ENCODE measurements around the gene THAP8. TPM values are rescaled to one million over a fixed set of nuclear protein-coding genes. Genes with fewer than 3 reads are reported as not detected.
A peak's percentile ranks its signal among the peaks of the same experiment; 100 is the strongest.

Gene THAP8
- total and polyA plus RNA-seq, 10 of the 15 experiments (the other 5 are each of a cell fraction or from before 2014, with no cell fraction given), result 0.24 to 4.4 (median 2.6) TPM

GRCh38 chr19:36013280-36014011, 40.6 kb downstream of the THAP8 start:
- no peaks in the 10 kb centered on the region; the same call in 1 of the 2 replicates for H3K4me1 ChIP-seq (ENCODE audit: control insufficient read depth, insufficient read depth, low read length)
- in situ Hi-C loops (cut with MboI) (no loop called here), intact Hi-C loops (cut with micrococcal nuclease; ENCODE audit: unreplicated experiment) (loop anchor here (5.0 kb wide), 1 partner anchor 39 kb away; the partner anchor contains the start of genes THAP8 and WDR62)
- H3K9ac ChIP-seq (ENCODE audit: control insufficient read depth, insufficient read depth, low read length), result peak overlapping the region; percentile 97
- no peaks in the 10 kb centered on the region for H3K27me3 ChIP-seq (replicated peaks in 1 of 2; ENCODE audit: control insufficient read depth in 2 of 2, insufficient read depth in 2 of 2, low read length in 1 of 2)
- DNase-seq (ENCODE audit: low read depth, low spot score) (no peak), FAIRE-seq (no peak), ATAC-seq (no peak)
- H3K36me3 ChIP-seq (ENCODE audit: control insufficient read depth in 2 of 2, insufficient read depth in 2 of 2, low read length in 1 of 2), result no peaks in the 10 kb centered on the region
- H3K9me3 ChIP-seq (replicated peaks; ENCODE audit: control insufficient read depth, insufficient read depth, low read length), result no peaks in the 10 kb centered on the region
- 27% methylated on average over 12 of the region's 15 CpGs for WGBS (ENCODE audit: insufficient coverage, insufficient replicate concordance, low lambda C conversion rate, missing lambda C conversion rate)
- H3K4me2 ChIP-seq (ENCODE audit: control insufficient read depth, insufficient read depth), result peak overlapping the region; percentile 85
- H3K4me3 ChIP-seq, result peak overlapping the region; percentile 90
- peak overlapping the region; percentile 91 for H3K27ac ChIP-seq (ENCODE audit: control insufficient read depth, insufficient read depth)
- BruUV-seq (replicated peaks), result TSS peak; percentile 85
- ChIA-PET CTCF (interaction anchor here (0.7 to 1.5 kb wide), 7 partner anchors 10 to 105 kb away, joined by 3 to 7 read pairs (median 4); partner anchors contain the start of gene THAP8), POLR2A (interaction anchor here (0.8 to 1.5 kb wide), 8 partner anchors 16 to 1357 kb away, joined by 3 to 8 read pairs (median 6); partner anchors contain the start of genes POLR2I, SDHAF1, TBCB and THAP8), SMC1A (ENCODE audit: uncharacterized antibody, unreplicated experiment) (interaction anchor here (1.0 to 1.1 kb wide), 3 partner anchors 12 to 60 kb away, joined by 3 to 5 read pairs (median 3); no protein-coding TSS in a partner anchor), RAD21 (ENCODE audit: unreplicated experiment) (interaction anchor here (0.9 to 1.7 kb wide), 9 partner anchors 16 to 311 kb away, joined by 3 to 6 read pairs (median 3); partner anchors contain the start of genes POLR2I, TBCB and THAP8)
- H4K20me1 ChIP-seq (ENCODE audit: control insufficient read depth, insufficient read depth), result no peaks in the 10 kb centered on the region
- H3K79me2 ChIP-seq (ENCODE audit: control insufficient read depth, insufficient read depth, low read length), result peaks cover 16% of the 10 kb centered on the region
- H2AFZ ChIP-seq (ENCODE audit: control insufficient read depth, low read depth, low read length), result peak overlapping the region; percentile 88
- TF ChIP-seq SIN3A (IDR thresholded peaks at IDR 0.05; ENCODE audit: low read depth, low read length) (0 out of 2 replicates have a peak, but pooled peaks have one; percentile 0), NKRF (conservative IDR thresholded peaks at IDR 0.05) (peak; percentile 22; the same call in 1 of the 2 replicates), POLR2AphosphoS5 (IDR thresholded peaks at IDR 0.05; ENCODE audit: low read length) (0 out of 2 replicates have a peak, but pooled peaks have one; percentile 2), LARP7 (IDR thresholded peaks at IDR 0.05) (no peak), BHLHE40 (IDR thresholded peaks at IDR 0.05; ENCODE audit: borderline replicate concordance in 1 of 2, low read depth in 2 of 2, low read length in 1 of 2) (no peak)
